HG02885 (cell line): ENCODE data around the gene CASQ2.

Experiments
- ATAC-seq: cut with Tn5 transposase; IDR thresholded peaks from one replicate; pipeline ENCODE4 v1.9.1; 2021; ENCODE audit warnings: mild to moderate bottlenecking; ENCODE audit not compliant: unreplicated experiment, poor library complexity

Gene CASQ2

DNA sequence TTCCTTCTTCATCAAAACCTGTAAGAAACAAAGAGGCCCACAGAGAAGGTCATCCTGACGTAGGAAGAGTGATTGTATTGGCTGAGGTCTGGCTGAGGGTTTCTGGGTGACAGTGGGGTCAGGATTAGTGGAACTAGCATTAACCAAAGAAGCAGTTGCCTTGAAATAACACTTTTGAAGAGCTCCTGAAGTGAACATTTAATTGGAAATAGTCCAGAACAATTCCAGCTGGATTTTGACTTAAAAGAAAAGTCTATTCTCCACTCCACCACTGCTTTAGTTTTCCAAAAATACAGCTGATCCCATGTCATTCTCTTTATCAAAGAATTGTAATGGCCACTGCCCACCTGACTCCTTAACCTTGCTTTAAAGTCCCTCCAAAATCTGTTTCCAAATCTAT is 27.7 kb downstream of the CASQ2 start:
- no peak for ATAC-seq

DNA sequence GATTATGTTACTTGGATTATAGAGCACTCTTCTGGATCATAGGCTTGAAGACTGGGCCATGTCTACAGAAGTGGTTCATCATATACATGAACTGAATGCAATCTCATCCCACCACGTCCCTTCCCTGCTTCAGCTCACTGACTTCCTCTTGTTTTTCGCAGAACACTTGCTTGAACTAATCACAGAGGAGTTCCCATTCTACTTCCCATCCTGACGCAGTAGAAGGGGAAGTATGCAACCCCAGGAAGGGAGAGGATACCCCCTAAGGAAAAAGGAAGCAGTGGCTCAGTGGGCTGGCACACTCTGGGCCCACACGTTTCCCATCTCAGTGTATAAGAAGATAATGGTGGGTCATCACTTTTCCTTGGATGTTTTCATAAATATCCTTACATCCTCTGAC is 36.2 kb downstream of the CASQ2 start:
- ATAC-seq: no peak

DNA sequence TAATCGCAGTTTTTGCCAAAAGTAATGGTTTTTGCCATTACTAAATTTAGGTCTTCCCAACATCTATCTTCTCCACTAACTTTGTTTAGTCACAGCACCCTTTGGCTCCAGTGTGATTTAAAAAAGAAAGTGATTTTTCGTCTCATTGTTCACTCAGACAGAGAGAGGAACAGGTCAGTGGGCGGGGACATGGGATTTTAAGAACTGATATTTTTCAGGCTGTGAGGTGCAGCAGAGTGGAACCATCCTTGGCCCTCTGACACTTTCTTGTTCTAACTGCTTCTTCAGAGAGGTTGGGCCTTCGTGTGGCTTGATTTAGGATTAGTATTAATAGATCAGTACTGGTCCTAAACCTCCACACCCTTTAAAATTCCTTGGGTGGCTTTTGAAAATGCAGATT is 38.8 kb downstream of the CASQ2 start:
- ATAC-seq: peak; percentile 97

DNA sequence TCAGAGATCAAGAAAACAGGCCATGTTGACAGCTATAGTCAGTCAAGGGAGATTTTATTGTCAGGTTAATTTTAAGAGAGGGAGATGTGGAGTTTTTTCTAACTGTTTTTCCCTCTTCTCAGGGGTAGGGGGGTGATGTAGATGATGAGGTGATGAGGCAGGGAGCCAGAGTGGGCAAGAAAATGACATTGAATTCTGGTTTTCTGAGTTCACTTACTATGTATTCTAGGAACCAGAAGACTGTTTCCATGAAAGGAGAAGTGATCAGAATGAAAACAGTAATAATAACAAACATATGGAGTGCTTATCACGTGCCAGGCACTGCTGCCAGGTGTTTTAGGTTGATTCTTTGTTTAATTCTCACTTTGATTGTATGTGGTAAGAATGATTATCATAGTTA is 40.2 kb downstream of the CASQ2 start:
- no peak for ATAC-seq

DNA sequence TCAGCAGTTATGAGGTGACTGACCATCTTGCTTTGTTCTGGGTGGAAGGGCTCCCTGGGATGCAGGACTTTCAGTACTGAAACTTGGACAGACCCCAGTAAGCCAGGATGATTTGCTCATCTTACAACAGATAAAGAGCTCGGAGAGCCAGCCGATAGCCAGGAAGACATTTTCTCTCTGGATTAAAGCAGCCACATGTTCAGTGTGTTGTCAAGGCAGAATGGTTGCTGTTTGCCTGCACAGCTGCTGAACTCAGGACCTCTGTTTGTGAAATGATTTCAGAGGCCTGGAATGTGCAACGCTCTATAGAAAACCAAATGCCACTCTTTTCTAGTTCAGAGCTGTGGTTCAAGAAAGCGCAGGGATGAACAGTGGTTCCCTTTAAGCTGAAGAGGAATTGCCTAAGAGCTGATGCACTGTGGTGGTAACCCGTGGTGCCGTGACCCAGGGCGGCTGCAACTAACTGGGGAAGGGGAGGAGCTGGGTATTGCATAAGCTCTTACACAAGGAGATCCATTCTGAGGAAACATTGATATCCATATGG is 40.7 kb downstream of the CASQ2 start:
- ATAC-seq: no peak

DNA sequence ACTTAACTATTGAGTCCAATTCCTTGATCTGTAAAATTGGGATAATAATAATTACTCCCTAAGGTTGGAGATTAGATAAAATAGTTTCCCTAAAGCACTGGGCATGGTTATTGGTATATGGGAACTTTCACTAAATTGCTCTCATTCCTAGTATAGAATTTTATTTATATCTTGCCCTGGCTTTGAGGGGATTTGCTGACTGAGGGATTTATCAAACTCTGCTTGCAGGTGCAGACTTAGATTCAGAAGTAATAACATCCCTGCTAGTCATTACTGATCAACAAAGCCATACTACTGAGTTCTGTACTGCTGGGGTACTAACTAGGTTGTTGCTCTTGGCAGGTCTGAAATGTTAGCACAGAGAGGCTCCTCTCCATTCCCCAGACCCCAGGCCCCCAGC is 41.9 kb downstream of the CASQ2 start:
- no peak for ATAC-seq

DNA sequence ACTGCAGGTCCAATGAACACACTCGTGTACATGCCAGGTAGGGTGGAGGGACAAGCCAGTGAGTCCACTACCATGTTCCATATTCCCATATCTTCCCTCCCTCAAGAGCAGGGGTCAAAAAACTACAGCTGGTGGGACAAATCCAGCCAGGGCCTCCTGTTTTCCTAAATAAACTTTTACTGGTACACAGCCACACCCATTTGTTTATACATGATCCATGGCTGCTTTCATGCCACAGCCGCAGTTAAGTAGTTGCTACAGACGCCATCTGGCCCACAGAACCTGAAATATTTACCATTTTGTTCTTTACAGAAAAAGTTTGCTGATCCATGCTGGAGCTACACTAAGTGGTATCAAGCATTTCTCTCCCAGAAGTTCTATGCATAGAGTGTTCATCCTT is 42.4 kb downstream of the CASQ2 start:
- ATAC-seq: no peak

DNA sequence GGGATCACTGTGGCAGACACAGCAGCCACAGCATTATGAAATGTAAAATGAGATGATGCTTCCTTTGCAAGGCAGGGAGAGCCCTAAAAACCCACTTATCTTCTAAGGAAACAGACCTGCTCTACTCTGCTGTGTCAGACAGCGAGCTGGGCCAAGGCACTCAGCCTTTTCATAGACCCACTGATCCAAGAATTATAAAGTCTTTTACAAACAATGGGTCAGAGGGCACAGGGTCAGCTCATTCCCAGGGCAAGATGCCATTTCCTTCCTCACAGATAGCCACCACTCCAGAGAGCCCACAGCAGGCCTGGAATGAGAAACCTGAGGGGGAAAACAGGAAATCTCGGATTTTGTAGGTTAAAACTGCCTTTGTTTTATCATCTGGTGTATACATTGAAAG is 42.9 kb downstream of the CASQ2 start:
- no peak for ATAC-seq

DNA sequence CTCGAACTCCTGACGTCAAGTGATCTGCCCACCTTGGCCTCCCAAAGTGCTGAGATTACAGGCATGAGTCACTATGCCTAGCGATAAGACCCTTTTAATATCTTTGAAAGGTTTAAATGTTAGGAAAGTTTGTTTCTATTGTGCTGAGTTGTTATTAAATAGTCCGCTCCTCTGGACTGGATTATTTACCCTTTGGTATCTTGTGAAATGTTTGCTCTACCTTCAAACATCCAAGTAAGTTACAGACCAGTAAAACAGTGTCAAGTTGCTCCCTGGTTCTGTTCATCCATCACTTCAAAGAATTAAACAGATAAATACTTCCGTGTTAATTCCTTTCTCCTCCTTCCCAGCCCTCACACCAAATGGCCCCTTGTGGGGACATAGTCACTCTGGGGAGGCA is 44.8 kb downstream of the CASQ2 start:
- no peak for ATAC-seq

DNA sequence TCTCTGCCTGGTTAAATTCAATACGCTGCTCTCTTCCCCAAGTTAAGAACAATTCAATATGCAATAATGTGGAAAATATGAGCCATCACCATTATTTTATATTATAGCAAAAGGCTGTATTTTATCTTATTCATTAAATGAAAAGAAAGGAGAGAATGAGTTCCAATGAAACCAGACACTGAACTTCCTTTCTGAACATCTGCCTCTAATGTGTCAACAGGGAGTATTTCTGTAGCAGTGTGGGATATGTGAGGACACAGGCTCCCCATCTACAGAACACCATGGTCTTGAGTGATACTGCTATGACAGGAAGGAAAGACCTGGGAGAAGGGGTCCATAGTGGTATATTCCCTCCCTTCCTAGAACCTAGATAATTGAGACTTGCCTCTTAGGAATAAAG is 46.3 kb downstream of the CASQ2 start:
- ATAC-seq: no peak

DNA sequence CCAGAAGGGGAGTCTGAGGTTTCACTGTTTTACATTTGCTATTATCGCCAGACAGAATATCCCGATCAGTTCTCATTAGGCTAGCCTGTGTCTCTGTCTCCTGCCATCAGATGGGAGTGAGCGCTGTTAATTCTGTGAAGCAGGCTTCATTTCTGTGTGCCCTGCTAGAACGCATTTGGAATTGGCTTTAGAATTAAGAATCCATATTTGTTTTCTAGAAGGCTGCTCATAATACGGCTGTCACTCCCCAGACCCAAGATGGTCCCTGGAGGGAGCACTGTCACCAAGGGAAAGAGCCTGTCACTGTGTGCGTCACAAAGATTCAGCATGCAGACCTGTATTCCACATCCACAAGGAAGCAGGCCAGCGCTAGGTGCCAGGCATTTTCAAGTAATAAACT is 49.2 kb downstream of the CASQ2 start:
- ATAC-seq: no peak

DNA sequence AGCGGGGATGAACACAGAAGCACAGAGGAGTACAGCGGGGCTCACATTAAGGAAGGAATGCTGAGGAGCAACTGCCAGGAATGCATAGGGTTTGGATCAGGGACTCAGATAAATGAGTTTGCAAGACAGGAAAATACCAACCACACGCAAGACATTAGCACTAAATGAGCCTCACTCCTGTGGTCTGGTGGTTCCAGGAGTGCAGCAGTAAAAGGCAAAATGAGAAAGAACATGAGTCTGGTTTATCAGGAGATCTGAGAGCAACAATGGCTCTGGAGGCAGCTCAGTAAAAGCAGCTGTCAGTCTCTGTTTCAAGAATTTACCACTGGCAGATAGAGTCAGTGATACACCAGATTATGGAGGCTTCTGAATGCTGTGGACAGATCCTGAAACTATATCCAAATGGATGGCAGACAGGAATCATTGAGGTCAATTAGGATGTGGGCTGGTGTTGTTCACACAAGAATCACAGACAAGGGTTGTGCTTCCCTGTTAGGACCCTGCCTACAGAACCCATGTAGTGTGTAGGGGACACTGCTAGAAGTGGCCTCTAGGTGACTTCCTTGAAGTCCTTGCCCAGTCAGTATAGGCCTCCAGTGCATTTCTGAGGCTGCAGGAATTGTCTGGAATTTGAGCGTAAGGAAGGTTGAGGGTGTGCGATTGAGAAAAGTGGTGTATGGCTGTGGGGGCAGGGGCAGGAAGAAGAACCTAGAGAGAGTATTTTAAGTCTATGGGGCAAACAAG is 50.3 kb downstream of the CASQ2 start:
- ATAC-seq: no peak

DNA sequence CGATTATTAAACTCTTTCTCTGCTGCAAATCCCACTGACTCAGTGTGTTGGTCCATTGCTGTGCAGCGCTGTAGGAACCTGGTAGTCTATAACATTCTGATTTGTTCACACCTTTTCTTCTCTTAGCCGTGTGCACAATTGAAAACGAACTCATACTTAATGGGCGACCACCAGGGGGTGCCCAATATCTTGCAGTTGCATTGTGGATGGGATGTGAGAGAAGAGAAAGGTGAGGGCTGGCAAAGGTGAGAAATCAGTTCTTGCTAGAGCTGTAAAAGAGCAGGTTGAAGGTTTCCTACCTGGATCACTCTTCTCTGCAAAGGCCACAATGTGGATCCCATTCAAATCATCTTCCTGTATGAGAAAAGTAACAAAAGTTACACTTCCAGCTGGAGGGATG is 51.0 kb downstream of the CASQ2 start:
- no peak for ATAC-seq

DNA sequence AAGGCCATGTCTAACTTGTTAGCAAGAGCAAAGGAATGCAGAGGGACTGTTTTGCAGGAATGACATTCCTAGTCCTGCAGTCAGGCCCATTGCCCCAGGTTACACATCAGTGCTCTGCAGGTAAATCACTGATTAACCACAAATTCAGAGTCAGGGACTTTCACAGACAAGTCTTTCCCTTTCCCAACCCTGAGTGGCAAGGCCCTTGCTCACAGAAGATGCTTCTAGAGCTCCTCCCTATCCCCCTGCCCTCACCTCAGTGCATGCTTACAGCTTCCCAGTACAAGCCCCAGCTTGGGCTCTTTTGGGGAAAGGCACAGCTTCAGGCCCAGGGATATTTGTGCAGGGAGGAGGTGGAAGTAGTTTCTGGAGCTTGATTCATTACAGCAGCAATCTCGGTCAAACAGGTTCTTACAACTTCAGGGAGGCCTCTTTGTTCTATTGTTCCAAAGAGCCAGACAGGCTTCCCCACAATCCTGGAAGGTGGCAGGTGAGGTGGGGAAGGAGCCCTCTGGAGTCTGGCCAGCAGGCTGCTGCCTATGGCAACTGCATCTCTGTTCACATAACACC is 53.9 kb downstream of the CASQ2 start:
- no peak for ATAC-seq

DNA sequence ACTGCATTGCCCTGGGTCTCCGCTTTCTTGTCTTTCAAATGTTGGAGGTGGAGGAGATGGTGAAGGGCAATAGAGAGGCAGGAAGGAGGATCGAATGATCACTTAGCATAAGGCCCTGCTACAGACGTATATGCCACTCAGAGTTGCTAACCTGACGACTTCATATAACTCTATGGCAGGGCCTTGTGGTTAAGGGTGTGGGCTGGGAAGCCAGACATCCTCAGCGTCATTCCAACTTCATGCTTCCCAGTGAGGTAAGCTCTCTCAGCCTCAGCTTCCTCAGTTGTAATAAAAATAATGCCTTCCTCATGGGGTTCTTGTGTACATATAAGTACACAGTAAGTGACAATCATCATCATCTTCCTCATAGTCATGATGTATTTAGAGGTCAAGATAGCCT is 54.6 kb downstream of the CASQ2 start:
- ATAC-seq: no peak

DNA sequence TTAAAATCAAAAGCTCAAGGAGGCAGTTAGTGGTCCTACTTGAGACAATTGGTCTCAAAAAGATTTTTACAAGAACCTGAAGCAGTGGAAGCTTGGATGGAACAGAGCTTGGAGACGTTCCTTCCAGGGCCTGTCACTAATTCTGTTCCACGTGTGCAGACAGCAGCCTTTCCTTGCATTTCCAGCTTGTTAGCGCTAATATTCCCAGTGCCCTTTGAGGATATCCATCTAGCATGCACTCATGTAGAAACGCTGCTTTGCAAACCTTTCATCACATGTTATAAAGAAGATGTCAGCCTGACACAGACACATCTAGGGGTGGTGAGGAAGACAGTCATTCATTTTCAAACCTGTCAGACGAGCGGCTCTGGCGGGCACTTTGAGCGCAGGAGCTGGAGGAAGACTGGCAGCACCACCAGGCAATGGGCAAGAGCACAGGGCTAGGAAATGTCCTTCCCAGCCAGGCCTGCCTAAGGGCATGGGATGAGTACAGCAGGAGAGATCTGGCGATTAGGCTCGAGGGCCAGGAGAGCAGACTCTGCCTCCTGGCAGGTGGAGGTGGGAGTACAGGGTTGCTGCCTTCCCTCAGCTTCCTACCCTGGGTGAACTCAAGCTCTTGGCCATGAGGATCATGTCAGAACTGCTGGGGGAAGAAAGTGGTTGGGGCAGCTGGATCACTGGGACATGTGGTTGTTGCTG is 55.5 kb downstream of the CASQ2 start:
- ATAC-seq: no peak

DNA sequence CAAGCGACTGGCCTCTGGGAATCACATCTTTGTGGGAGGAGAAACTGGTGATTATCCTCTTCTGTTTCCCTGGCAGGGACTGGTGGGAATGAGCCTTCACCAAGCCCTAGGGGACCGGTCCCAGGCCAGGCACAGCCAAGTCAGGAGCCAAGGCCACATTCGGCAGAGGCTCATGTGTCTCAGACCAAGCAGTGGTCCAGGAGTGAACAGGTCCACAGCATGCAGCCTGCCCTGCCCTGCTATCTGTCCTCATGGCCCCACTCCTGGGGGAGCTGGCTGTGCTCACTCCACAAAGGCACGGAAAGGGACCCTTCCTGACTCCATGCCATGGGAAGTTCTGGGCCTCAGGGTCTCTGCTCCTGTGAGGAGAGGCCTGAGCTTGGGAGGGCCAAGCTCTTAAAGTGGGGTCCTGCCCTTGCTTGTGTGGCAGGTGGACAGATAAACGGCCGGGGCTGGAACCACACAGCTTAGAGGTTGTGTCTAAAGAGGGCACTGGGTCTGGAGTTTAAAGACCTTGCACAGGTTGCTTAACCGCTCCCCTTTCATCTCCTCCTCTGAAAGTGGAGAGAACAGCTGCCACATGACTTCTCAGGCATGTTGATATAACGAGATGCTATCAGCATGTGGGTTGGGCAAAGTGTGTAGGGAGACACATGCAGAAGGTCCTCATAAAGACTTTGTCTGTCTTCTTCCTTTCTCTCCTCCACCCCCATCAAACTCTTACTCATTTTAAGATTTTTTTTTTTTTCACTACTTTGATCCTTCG is 57.5 kb downstream of the CASQ2 start:
- no peak for ATAC-seq

DNA sequence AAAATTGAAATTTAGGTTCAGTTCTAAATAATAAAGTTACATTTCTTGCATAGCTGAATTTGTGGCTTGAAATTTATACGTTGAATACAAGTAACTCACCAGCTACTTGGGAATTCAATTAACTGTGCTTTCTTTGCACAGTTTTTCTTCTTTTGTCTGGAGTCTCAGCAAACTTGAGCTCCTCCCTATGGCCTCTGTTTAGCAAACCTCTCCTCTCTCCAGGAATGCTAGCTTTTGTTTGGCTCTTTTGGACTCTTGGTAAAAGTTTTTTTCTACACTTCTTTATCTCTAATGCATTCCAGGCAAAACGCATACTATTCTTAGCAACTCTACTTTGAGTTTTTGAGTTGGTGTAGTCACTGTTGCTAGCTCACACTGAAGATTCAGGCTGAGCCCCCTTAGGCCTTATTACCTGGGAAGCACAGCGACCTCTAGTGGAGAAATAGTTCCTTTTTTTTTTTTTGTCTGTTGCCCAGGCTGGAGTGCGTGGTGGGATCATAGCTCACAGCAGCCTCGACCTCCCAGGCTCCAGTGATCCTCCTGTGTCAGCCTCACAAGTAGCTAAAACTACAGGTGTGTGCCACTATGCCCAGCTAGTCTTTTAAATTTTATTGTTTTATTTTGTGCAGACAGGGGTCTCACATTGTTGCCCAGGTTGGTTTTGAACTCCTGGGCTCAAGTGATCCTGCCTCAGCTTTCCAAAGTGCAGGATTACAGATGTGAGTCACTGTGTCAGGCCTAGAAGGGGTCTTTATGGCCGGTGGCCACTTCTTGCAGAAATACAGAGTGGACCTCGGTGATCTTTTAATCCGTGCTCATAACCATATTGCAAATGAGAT is 61.7 kb downstream of the CASQ2 start:
- ATAC-seq: peak; percentile 82

DNA sequence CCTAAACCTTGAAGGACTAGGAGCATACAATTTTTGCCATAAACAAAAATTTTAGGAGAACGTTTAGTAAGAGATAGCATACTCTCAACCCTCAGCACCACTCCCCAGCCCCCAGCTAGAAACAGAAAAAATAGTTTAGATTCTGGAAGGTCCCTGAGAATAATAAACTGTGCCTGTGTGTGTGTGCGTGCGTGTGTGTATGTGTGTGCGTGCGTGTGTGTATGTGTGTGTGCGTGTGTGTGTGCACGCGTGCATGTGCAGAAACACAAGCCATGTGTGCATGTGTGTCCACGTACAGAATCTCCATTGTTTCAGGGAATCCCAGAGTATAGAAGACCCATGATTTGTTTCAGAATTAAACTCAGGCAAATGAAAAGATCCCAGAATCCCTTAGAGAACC is 62.6 kb downstream of the CASQ2 start:
- no peak for ATAC-seq
